ENCODE measurements around the gene HDAC4. TPM values are rescaled to one million over a fixed set of nuclear protein-coding genes. Genes with fewer than 3 reads are reported as not detected.
A peak's percentile ranks its signal among the peaks of the same experiment; 100 is the strongest.

The HDAC4 gene
- total and polyA plus RNA-seq, 9 of the 15 experiments (the other 6 are each of a cell fraction or from before 2014, with no cell fraction given) = 0.11 to 20.2 (median 4.0) TPM

GRCh38 chr2:239401067-239401880, 454 bp upstream of the HDAC4 start (continued):
- TF ChIP-seq TCF15 (CRISPR knock-in tag; IDR thresholded peaks at IDR 0.05) (no peak), ZNF184 (CRISPR knock-in tag; IDR thresholded peaks at IDR 0.05) (no peak), NR3C1 (CRISPR knock-in tag; IDR thresholded peaks at IDR 0.05) (peak; percentile 92), SAP30 (IDR thresholded peaks at IDR 0.05; ENCODE audit: borderline replicate concordance, insufficient read depth, low read depth, low read length, poor library complexity, severe bottlenecking) (no peak), RNF2 (IDR thresholded peaks at IDR 0.05) (peak; percentile 66; the same call in 1 of the 2 replicates), PCBP1 (IDR thresholded peaks at IDR 0.05; ENCODE audit: low read depth, low read length, poor library complexity, severe bottlenecking) (no peak), KLF13 (tag; IDR thresholded peaks at IDR 0.05; ENCODE audit: borderline replicate concordance, low read depth) (no peak; the same call in 1 of the 2 replicates), PHTF2 (CRISPR knock-in tag; IDR thresholded peaks at IDR 0.05) (no peak), MIER1 (IDR thresholded peaks at IDR 0.05; ENCODE audit: low read depth) (no peak), ASH1L (IDR thresholded peaks at IDR 0.05; ENCODE audit: borderline replicate concordance, low read depth, partially characterized antibody) (peak; percentile 72), GABPB1 (CRISPR knock-in tag; IDR thresholded peaks at IDR 0.05) (peak; percentile 77), EP400 (IDR thresholded peaks at IDR 0.05) (peak; percentile 96), FOXM1 (IDR thresholded peaks at IDR 0.05; ENCODE audit: low read depth) (no peak), FOXM1 (CRISPR knock-in tag; IDR thresholded peaks at IDR 0.05; ENCODE audit: low read depth) (peak; percentile 94), MXD1 (CRISPR knock-in tag; IDR thresholded peaks at IDR 0.05; ENCODE audit: borderline replicate concordance, poor library complexity, severe bottlenecking) (no peak), MCM7 (IDR thresholded peaks at IDR 0.05) (no peak), CEBPB (tag; IDR thresholded peaks at IDR 0.05) (no peak)
- TF ChIP-seq, protein P1, sequence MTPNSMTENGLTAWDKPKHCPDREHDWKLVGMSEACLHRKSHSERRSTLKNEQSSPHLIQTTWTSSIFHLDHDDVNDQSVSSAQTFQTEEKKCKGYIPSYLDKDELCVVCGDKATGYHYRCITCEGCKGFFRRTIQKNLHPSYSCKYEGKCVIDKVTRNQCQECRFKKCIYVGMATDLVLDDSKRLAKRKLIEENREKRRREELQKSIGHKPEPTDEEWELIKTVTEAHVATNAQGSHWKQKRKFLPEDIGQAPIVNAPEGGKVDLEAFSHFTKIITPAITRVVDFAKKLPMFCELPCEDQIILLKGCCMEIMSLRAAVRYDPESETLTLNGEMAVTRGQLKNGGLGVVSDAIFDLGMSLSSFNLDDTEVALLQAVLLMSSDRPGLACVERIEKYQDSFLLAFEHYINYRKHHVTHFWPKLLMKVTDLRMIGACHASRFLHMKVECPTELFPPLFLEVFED (CRISPR knock-in tag; conservative IDR thresholded peaks at IDR 0.05) = no peak
- TF ChIP-seq, protein P2, sequence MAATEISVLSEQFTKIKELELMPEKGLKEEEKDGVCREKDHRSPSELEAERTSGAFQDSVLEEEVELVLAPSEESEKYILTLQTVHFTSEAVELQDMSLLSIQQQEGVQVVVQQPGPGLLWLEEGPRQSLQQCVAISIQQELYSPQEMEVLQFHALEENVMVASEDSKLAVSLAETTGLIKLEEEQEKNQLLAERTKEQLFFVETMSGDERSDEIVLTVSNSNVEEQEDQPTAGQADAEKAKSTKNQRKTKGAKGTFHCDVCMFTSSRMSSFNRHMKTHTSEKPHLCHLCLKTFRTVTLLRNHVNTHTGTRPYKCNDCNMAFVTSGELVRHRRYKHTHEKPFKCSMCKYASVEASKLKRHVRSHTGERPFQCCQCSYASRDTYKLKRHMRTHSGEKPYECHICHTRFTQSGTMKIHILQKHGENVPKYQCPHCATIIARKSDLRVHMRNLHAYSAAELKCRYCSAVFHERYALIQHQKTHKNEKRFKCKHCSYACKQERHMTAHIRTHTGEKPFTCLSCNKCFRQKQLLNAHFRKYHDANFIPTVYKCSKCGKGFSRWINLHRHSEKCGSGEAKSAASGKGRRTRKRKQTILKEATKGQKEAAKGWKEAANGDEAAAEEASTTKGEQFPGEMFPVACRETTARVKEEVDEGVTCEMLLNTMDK (IDR thresholded peaks at IDR 0.05; ENCODE audit: borderline replicate concordance, insufficient read depth, low read depth, low read length, poor library complexity, severe bottlenecking) = no peak
- TF ChIP-seq, protein P3, sequence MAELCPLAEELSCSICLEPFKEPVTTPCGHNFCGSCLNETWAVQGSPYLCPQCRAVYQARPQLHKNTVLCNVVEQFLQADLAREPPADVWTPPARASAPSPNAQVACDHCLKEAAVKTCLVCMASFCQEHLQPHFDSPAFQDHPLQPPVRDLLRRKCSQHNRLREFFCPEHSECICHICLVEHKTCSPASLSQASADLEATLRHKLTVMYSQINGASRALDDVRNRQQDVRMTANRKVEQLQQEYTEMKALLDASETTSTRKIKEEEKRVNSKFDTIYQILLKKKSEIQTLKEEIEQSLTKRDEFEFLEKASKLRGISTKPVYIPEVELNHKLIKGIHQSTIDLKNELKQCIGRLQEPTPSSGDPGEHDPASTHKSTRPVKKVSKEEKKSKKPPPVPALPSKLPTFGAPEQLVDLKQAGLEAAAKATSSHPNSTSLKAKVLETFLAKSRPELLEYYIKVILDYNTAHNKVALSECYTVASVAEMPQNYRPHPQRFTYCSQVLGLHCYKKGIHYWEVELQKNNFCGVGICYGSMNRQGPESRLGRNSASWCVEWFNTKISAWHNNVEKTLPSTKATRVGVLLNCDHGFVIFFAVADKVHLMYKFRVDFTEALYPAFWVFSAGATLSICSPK (IDR thresholded peaks at IDR 0.05; ENCODE audit: borderline replicate concordance) = no peak
